Measurements from ENCODE around the gene JOSD2. TPM values are rescaled to one million over a fixed set of nuclear protein-coding genes. Genes with fewer than 3 reads are reported as not detected.
"Not testable (repeated sequence)": the region's sequence is repeated elsewhere in the genome, so short reads cannot be mapped to it uniquely, and the experiment has no call there.

JOSD2 gene
- total RNA-seq, 1 donor from 2014 or later = 21.0 TPM

- DNase-seq (ENCODE audit: low read depth in 2 of 2) = no peak
Measured at GRCh38 chr19:50547385-50548190, 36.6 kb upstream of the JOSD2 start.

- no peak for DNase-seq (ENCODE audit: low read depth in 2 of 2)
Measured at GRCh38 chr19:50546527-50547221, 35.7 kb upstream of the JOSD2 start.

DNA sequence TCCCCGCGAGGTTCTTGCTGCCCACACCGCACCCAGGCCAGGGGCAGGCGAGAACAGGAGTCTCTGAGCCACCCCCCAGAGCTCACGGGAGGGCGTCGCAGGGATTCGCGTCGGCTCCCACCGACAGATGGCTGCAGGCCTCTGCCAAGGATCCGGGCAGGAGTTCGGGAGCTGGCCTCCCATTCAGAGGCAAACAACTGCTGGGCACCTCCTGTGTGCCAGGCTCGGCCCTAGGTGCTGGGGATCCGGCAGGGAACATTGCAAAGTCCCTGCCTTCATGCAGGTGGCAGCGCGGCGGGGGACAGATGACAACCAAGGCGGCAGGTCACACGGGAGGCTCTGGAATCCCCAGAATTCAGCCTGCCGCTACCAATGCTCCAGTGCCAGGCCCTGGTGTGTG is 32.0 kb upstream of the JOSD2 start:
- no peak for DNase-seq (ENCODE audit: low read depth in 2 of 2)

GRCh38 chr19:50537769-50538230 is 26.8 kb upstream of the JOSD2 start:
- peak; percentile 86 to 92 for DNase-seq (ENCODE audit: low read depth in 2 of 2)

DNA sequence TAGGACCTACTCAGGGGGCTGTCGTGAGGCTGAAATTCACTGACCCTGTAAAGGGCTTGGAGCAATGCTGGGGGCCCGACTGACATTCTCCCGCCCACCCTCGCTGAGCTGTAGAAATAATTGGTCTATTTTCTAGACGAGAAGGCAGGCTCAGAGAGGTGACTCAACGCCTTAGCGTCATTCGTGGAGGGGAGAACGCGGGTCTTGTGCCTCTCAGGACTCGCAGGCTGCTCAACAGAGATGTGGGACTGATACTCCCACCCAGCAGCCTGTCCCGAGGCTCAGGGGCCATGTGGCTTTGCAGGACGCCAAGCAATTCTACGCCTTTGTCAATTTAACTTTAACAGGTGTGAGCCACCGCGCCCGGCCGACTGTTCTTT is 26.3 kb upstream of the JOSD2 start:
- no peak for DNase-seq (ENCODE audit: low read depth in 2 of 2)

DNA sequence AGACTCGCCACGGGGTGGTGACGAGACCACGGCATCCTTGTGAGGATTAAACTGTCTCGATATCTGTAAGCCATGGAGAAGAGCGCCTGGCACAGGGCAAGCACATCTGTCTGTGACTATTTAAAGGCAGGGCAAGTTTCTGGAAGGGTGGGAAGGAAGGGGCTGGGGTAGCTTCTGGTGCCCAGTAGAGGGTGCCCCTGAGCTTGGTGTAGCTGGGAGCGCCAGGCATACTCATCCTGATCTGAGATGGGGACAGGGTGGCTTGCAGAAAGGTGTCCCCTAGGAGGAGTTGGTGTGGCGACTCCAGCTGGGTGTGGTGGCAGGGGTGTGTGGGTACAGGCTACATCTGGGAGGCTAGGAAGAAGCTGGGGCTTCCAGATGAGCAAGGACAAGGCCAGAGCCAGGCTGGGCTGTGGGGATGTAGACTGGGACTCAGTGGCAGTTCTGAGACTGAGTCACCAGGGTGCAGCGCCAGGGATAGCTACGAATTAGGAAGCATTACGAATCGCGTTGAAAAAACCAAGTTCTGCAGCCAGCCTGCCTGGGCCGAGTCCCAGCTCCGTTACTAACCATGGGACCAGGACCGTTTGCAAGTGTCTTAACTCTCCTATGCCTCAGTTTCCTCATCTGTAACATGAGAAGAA is 25.8 kb upstream of the JOSD2 start:
- DNase-seq (ENCODE audit: low read depth in 2 of 2) = no peak

DNA sequence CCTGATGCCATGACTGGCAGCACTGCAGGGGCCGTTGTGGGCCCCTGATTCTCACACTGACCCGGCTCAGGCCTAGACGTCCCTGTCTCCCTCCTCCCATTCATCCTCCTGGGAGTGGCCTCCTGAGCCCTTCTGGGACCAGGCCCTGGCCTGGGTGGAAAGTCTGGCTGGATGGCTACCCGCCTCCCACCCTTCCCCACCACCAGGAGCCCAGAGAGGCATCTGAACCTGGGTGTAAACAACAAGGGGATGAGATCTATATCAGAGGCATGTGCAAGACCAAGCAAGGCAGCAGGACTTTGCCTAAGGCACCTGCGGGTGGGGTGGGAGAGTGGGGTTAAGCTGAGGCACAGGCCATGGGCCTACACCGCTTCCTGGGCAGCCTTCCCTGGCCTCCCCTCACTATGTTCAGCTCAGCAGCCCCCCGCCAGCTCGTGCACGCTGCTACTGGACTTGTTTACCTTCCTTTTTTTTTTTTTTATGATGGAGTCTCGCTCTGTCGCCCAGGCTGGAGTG is 24.7 kb upstream of the JOSD2 start:
- DNase-seq (ENCODE audit: low read depth in 2 of 2) = no peak

DNA sequence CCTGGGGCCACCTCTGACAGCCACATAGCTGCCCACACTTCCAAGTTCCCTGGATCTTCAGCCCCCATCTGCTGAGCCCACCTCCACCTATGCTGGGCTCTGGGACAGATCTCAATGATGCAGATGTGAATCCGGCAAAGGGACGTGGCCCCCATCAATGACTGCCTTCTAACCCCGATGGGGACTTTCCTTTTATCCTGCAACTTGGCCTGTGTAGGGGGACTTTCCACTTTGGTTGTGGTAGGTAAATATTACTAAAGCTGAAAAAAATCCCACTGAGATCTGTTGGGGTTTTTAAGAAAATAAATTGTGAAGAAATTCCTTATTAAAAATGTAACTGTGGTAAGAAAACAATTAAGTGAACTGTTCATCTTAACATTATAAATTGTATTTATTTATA is 23.5 kb upstream of the JOSD2 start:
- no peak for DNase-seq (ENCODE audit: low read depth in 2 of 2)

DNA sequence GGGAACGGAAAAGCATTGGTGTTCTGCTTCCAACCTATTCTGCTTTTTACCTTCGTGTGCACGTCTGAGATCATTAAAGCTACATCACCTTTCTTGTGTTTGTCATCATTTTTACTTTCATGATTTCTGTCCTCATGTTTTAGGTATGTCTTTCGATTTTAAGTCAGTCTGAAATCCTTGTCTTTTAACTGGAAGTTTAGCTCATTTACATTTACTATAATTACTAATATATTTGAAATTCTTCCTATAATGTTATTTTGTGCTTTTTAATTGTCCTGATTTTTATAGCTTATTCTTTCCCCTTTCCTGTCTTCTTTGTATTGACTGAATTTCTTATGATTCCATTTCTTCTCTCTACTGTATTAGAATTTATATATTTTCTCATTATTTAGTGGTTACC is 22.0 kb upstream of the JOSD2 start:
- no peak for DNase-seq (ENCODE audit: low read depth in 2 of 2)

GRCh38 chr19:50531171-50531612 is 20.2 kb upstream of the JOSD2 start:
- no peak for DNase-seq (ENCODE audit: low read depth in 2 of 2)

DNA sequence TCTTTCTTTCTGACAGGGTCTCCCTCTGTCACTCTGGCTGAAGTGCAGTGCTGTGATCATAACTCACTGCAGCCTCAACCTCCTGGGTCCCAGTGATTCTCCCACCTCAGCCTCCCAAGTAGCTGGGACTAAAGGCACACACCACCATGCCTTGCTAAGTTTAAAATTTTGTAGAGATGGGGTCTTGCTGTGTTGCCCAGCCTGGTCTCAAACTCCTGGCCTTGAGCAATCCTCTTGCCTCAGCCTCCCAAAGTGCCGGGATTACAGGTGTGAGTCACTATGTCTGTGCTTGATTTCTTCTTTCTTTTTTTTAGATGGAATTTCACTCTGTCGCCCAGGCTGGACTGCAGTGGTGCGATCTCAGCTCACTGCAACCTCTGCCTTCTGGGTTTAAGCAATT is 17.1 kb upstream of the JOSD2 start:
- DNase-seq (ENCODE audit: low read depth in 2 of 2) = not testable (repeated sequence)

GRCh38 chr19:50522881-50523280 is 11.9 kb upstream of the JOSD2 start:
- DNase-seq (ENCODE audit: low read depth in 2 of 2) = no peak

DNA sequence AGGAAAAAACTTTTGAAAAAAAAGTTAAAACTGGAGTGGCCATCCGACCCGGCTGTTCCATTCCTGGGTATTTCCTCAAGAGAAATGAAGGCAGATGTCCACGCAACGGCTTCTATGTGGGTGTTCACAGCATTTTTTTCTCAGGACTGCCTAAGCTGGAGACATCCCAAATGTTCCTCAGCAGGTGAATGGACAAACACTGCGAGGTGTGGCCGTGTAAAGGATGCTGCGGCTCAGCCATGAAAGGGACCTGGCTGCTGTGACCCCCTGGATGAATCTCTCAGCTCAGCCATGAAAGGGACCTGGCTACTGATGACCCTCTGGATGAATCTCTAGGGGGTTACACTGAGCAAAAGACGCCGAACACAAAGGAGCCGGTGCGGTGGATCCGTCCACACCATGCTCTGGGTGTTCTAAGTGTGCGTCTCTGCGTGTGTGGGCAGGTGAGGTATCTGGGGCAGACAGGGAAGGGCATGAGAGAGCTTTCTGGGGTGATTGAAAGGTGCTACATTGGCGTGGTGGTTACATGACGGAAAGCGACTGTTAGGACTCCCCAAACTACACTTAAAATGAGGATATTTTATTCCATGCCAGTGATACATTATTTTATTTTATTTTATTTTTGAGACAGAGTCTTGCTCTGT is 10.0 kb upstream of the JOSD2 start:
- no peak for DNase-seq (ENCODE audit: low read depth in 2 of 2)

DNA sequence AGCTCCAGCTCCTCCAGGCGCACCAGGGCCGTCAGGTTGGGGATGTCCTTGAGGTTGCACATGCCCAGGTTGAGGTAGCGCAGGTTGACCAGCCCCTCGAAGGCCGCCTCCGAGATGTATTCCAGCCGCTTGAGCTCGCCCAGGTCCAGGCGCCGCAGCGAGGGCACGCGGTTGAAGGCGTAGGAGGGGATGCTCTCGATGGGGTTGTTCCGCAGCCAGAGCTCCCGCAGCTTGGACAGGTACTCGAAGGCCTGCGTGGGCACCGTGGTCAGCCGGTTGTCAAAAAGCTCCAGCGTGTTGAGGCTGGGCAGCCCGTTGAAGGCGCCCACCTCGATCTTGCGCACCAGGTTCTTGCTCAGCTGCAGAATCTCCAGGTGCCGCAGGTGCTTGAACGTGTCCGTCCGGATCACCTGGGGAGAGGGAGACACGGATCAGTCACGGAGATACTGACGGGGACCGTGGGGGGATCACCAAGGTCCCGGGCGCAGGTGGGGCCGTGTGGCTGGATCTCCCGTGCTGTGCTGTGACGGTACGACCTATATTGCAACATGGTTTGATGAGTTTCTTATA is 8.1 kb upstream of the JOSD2 start:
- no peak for DNase-seq (ENCODE audit: low read depth in 2 of 2)

DNA sequence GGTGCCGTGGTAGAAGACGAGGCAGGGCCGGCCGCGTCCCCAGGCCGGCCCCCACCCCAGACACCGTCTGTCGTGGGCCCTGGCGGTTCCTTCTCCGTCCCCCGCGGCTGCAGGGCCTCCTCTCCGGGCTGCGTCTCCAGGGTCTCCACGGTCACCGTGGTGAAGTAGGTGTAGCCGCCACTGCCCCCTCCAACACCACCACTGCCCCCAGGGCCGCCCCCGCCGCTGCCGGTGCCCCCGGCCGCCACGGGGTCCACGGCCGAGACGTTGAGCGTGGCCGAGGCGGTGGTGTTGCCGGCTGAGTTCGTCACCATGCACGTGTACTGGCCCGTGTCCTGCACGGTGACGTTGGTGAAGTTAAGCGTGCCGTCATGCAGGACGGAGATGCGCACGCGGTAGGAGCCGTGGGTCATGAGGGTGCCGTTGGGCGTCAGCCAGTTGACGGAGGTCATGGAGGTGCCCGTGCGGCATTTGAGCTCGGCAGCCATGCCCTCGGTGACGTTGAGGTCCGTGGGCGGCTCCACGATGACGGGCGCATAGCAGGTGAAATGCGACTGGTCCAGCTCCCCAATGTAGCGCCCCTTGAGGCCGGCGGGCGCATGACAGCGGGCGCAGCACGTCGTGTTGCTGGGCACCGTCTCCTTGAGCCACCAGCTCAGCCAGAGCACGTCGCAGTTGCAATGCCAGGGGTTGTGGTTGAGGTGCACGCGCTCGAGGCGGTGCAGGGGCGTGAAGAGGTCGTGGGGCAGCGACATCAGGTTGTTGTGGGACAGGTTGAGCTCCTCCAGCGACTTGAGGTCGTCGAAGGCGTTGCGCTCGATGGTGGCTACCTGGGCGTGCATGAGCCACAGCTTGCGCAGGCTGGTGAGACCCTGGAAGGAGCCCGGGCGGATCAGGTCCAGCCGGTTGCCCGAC is 7.4 kb upstream of the JOSD2 start:
- no peak for DNase-seq (ENCODE audit: low read depth in 2 of 2)

GRCh38 chr19:50517704-50518075 is 6.7 kb upstream of the JOSD2 start:
- no peak for DNase-seq (ENCODE audit: low read depth in 2 of 2)

GRCh38 chr19:50516964-50517703 is 6.1 kb upstream of the JOSD2 start:
- DNase-seq (ENCODE audit: low read depth in 2 of 2) = no peak

DNA sequence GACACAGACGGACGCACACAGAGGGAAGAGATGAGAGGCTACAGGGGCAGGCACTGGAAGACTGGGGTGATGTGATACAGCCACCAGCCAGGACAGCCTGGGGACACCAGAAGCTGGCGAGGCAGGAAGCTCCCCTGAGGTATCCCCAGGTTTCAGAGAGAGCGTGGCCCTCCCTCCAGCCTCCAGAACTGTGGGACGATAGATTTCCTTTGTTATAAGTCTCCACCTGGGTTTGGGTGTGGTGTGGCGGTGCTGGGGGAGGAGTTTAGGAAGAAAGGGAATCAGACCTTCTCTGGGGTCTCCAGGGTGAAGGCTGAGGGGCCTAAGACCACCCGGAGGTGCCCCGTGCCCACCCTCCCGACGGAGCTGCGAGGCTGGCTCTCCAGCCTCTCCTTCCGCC is 5.5 kb upstream of the JOSD2 start:
- no peak for DNase-seq (ENCODE audit: low read depth in 2 of 2)

DNA sequence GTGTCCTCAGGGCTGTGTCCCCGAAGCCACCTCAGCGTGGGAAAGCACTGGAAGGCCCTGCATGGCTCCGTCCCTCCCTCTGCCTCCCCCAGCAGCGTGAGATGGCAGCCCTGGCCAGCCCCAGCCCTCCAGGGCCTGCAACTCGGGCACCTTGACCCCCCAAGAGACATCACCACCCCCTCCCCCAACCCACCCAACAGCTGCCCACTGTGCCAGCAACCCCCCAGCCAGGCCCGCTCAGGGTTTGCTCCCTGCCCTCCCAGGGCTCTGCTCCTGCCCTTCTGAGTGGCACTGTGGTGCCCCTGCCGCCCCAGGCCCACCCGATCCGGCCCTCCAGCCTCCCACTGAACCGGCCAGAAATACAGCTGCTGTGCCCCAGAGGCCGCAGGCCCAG is 4.2 kb upstream of the JOSD2 start:
- no peak for DNase-seq (ENCODE audit: low read depth in 2 of 2)

All from lung microvascular endothelial cell (primary cell).